Activated CD4-positive, CD25-positive, alpha-beta regulatory T cell (primary cell): Measurements from ENCODE around the gene DAP3.

ENCODE experiments used
- DNase-seq, 4 experiments: peaks; one replicate each; lab custom pipeline; 2025; lab: John Stamatoyannopoulos, UW

The DAP3 gene

GRCh38 chr1:155776414-155776813 lies 87.5 kb downstream of the DAP3 start:
- DNase-seq: no peak

DNA sequence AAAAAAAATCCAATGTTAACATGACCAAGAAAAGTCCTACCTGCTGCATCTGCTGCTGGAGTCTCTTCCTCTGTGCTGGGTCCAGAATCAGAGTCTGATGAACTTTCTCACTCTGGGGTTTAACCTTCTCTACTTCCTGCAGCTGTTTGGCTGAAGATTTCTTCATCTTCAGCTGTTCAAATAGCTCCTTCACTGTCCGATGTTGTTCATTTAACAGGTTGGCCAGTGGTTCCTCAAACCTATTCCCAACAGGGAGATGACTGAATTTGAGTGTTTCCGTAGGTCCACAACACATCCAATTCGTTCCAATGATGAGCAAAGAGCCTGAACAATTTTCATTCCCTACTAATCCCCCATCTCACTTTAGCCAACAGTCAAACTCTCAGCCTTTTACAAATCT lies 88.7 kb downstream of the DAP3 start:
- DNase-seq: no peak
